HepG2 (cell line): ENCODE results near the gene RAMAC. TPM values are rescaled to one million over a fixed set of nuclear protein-coding genes. Genes with fewer than 3 reads are reported as not detected.

Experiments used
- ATAC-seq: fragments of 200-7000 bp; cut with Tn5 transposase; 3 replicates; pipeline ENCODE4 v1.9.1; 2020; ENCODE audit warnings: mild to moderate bottlenecking, moderate library complexity
- BruUV-seq: library from RNA; stranded (reverse); fragments of 400-500 nt; replicated peaks from 2 replicates; lab custom pipeline; 2021; lab: Mats Ljungman, UMichigan
- CTCF ChIA-PET: fragments of 300-600 bp; formaldehyde crosslinking; extraction: SDS; loops from one replicate; lab custom pipeline; 2021; ENCODE audit warnings: low total read pairs, inconsistent platforms, low intra/inter-chr PET ratio; lab: Yijun Ruan, JAX
- POLR2A ChIA-PET: fragments of 350-600 bp; sonication (Branson Sonifier 250); formaldehyde crosslinking; loops from one replicate; lab custom pipeline; 2020; ENCODE audit warnings: antibody characterized with exemption, inconsistent platforms; lab: Yijun Ruan, JAX
- DNase-seq: peaks from one replicate; pipeline ENCODE4 v3.0.0-alpha.2; 2015; ENCODE audit warnings: low spot score
- FAIRE-seq: peaks from 3 replicates; lab custom pipeline; 2011; peaks lifted over from hg19 to GRCh38; lab: Jason Lieb, UNC
- H2AFZ ChIP-seq: one replicate; pipeline ENCODE4 v1.6.1; 2011; ENCODE audit warnings: low read length, inconsistent platforms
- H3K27ac ChIP-seq: fragments of 300-600 bp; 3 replicates; pipeline ENCODE4 v1.8.0; 2011; ENCODE audit warnings: mixed run types, mild to moderate bottlenecking, mixed read lengths, low read length, inconsistent platforms; ENCODE audit not compliant: insufficient read depth; ENCODE audit errors: extremely low read length
- H3K27me3 ChIP-seq, 2 experiments: fragments of 200-600 bp in 1 of 2; 2 replicates in 1 of 2; 3 replicates in 1 of 2; pipeline versions ENCODE4 v1.6.0 to v1.8.0; 2011; ENCODE audit warnings: low read length in 2 of 2, mild to moderate bottlenecking in 2 of 2, moderate library complexity in 2 of 2, inconsistent platforms in 1 of 2; ENCODE audit not compliant: insufficient read depth in 2 of 2, control insufficient read depth in 1 of 2
- H3K36me3 ChIP-seq, 2 experiments: fragments of 200-600 bp in 1 of 2; replicated peaks in 1 of 2; 2 replicates in 1 of 2; 3 replicates in 1 of 2; pipeline versions ENCODE4 v1.5.1 to v1.8.0; 2011; ENCODE audit warnings: low read length in 2 of 2, inconsistent platforms in 1 of 2; ENCODE audit not compliant: insufficient read depth in 2 of 2, control insufficient read depth in 1 of 2
- H3K4me1 ChIP-seq: 2 replicates; pipeline ENCODE4 v1.5.1; 2012; ENCODE audit warnings: low read length, inconsistent platforms; ENCODE audit not compliant: insufficient read depth
- H3K4me2 ChIP-seq: 2 replicates; pipeline ENCODE4 v1.6.0; 2011; ENCODE audit warnings: low read depth, low read length, inconsistent platforms
- H3K4me3 ChIP-seq, 3 experiments: fragments of 200-600 bp in 1 of 3; sonication (generic), shearing (Covaris generic) in 1 of 3; replicated peaks in 1 of 3; 2 replicates each; pipeline ENCODE4 v1.5.1; 2011 to 2016; ENCODE audit warnings: low read length in 3 of 3, inconsistent platforms in 2 of 3, low read depth in 2 of 3, mild to moderate bottlenecking in 2 of 3, control low read depth in 1 of 3, mixed read lengths in 1 of 3; ENCODE audit not compliant: insufficient read depth in 1 of 3
- H3K79me2 ChIP-seq: one replicate; pipeline ENCODE4 v1.6.1; 2011; ENCODE audit warnings: low read length, inconsistent platforms; ENCODE audit not compliant: insufficient read depth
- H3K9ac ChIP-seq: 2 replicates; pipeline ENCODE4 v1.6.0; 2011; ENCODE audit warnings: mild to moderate bottlenecking, low read depth, low read length, inconsistent platforms; ENCODE audit not compliant: insufficient read depth
- H3K9me3 ChIP-seq: 2 replicates; pipeline ENCODE4 v1.5.1; 2012; ENCODE audit warnings: mild to moderate bottlenecking, low read length
- H4K20me1 ChIP-seq: 2 replicates; pipeline ENCODE4 v1.6.0; 2011; ENCODE audit warnings: inconsistent platforms, mild to moderate bottlenecking, low read length, moderate library complexity; ENCODE audit not compliant: insufficient read depth
- CENPT ChIP-seq: sonication (generic); formaldehyde crosslinking; IDR thresholded peaks from 2 replicates; pipeline ENCODE4 v1.8.0; 2022; ENCODE audit warnings: low read depth, mild to moderate bottlenecking, moderate library complexity, missing genetic modification reagents
- CREB1 ChIP-seq, 2 experiments: fragments of 450-650 bp in 1 of 2; IDR thresholded peaks; 2 replicates each; pipeline ENCODE4 v1.6.1; 2016 to 2017; ENCODE audit warnings: control low read depth in 1 of 2, mild to moderate bottlenecking in 1 of 2, missing compliant biosample characterization in 1 of 2, missing genetic modification characterization in 1 of 2
- TRIM24 ChIP-seq: sonication (generic); formaldehyde crosslinking; IDR thresholded peaks from 2 replicates; pipeline ENCODE4 v1.8.0; 2022; ENCODE audit warnings: mild to moderate bottlenecking, missing genetic modification reagents
- ZFP36L2 ChIP-seq: sonication (generic); formaldehyde crosslinking; IDR thresholded peaks from 2 replicates; pipeline ENCODE4 v1.4.0; 2020; ENCODE audit warnings: missing genetic modification reagents
- ZNF549 ChIP-seq: sonication (generic); formaldehyde crosslinking; IDR thresholded peaks from 2 replicates; pipeline ENCODE4 v1.5.0; 2020; ENCODE audit warnings: missing genetic modification reagents
- WGBS: methylation state at CpG from one replicate; pipeline ENCODE4 v1.1.6; 2017; ENCODE audit warnings: low lambda C conversion rate; 5-methylcytosine and 5-hydroxymethylcytosine counted together
- in situ Hi-C: cut with HindIII; loops from 2 replicates; pipeline ENCODE4 v1.10.0; 2017; ENCODE audit warnings: low pct_unique_long_range_greater_than_20kb; ENCODE audit not compliant: extremely low pct_ligation_motif_present
- intact Hi-C: fragments of 100-400 bp; cut with micrococcal nuclease; formaldehyde crosslinking; loops from one replicate; pipeline ENCODE4 v1.10.0; 2022; ENCODE audit not compliant: unreplicated experiment
- polyA plus RNA-seq, 8 experiments: library from polyadenylated mRNA; depleted of rRNA in 3 of 8; stranded (reverse) in 7 of 8; unstranded in 1 of 8; fragments of >200 nt; fragmentation: Illumina TruSeq in 4 of 8; extraction: Trizol in 4 of 8; gene quantifications; 2 replicates each; pipeline versions ENCODE4 v1.2.1 to v1.2.3, GENCODE V29; 2011 to 2016; ENCODE audit warnings: low read depth in 4 of 8, missing spikeins in 1 of 8, mixed read lengths in 1 of 8; ENCODE audit not compliant: insufficient read depth in 1 of 8
- total RNA-seq, 5 experiments: library from RNA; depleted of rRNA; stranded (reverse); fragments of >200 nt; fragmentation: Illumina TruSeq; extraction: Trizol; gene quantifications; 2 replicates each; pipeline ENCODE4 v1.2.3, GENCODE V29; 2016; ENCODE audit warnings: low read depth in 1 of 5
- TF ChIP-seq, protein P1 (sequence below): IDR thresholded peaks from 2 replicates; pipeline ENCODE4 v1.6.1; 2016; ENCODE audit warnings: missing compliant biosample characterization, missing genetic modification reagents, borderline replicate concordance
- TF ChIP-seq, protein P2 (sequence below): sonication (generic); formaldehyde crosslinking; IDR thresholded peaks from 2 replicates; pipeline ENCODE4 v1.4.0; 2020; ENCODE audit warnings: missing genetic modification reagents, low read depth, mild to moderate bottlenecking, borderline replicate concordance
- TF ChIP-seq, protein P3 (sequence below), 2 experiments: fragments of 450-650 bp in 1 of 2; sonication (generic) in 1 of 2; formaldehyde crosslinking in 1 of 2; IDR thresholded peaks; 2 replicates each; pipeline versions ENCODE4 v1.6.1 to v1.8.0; 2016 to 2022; ENCODE audit warnings: antibody characterized with exemption in 1 of 2, mild to moderate bottlenecking in 1 of 2, missing genetic modification reagents in 1 of 2
- TF ChIP-seq, protein P4 (sequence below): sonication (generic); formaldehyde crosslinking; IDR thresholded peaks from 2 replicates; pipeline ENCODE4 v1.5.1; 2020; ENCODE audit warnings: mild to moderate bottlenecking, moderate library complexity, missing genetic modification reagents
- TF ChIP-seq, protein P5 (sequence below): sonication (generic); formaldehyde crosslinking; IDR thresholded peaks from 2 replicates; pipeline ENCODE4 v1.5.1; 2020; ENCODE audit warnings: missing genetic modification reagents, mild to moderate bottlenecking, borderline replicate concordance

The RAMAC gene
- total and polyA plus RNA-seq, 2 of the 13 experiments (the other 11 are each of a cell fraction or from before 2014, with no cell fraction given) = 22.2 to 45.9 TPM

DNA sequence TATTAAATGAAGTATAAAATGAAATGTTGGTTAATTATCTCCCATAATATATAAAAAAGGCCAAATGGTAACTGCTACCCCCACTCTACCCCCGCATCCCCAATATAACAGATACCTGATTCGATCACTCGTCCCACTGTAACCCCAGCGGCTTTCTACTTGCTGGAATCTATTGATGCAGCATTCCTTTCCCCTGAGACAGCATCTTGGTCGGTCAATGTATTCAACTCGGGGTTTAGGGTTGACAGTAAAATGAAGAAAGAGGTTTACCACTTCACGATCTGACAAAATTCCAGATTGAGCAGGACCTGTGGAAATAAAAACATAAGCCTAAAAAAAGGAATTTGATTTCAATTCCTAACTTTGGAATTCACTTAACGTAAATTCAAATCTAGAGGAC lies 44.0 kb downstream of the RAMAC start:
- no peak for DNase-seq
- peaks cover 22% of the 10 kb centered on the region for H3K79me2 ChIP-seq
- POLR2A ChIA-PET = no interaction called here
- TF ChIP-seq, protein P1, sequence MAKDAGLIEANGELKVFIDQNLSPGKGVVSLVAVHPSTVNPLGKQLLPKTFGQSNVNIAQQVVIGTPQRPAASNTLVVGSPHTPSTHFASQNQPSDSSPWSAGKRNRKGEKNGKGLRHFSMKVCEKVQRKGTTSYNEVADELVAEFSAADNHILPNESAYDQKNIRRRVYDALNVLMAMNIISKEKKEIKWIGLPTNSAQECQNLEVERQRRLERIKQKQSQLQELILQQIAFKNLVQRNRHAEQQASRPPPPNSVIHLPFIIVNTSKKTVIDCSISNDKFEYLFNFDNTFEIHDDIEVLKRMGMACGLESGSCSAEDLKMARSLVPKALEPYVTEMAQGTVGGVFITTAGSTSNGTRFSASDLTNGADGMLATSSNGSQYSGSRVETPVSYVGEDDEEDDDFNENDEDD (CRISPR knock-in tag) = no peak
- TF ChIP-seq, protein P2, sequence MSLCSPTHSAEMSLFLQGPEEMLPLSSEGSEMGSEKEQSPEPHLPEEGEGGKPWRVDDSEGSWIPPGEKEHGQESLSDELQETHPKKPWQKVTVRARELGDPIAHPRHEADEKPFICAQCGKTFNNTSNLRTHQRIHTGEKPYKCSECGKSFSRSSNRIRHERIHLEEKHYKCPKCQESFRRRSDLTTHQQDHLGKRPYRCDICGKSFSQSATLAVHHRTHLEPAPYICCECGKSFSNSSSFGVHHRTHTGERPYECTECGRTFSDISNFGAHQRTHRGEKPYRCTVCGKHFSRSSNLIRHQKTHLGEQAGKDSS (CRISPR knock-in tag) = no peak
- no peak for TF ChIP-seq TRIM24 (CRISPR knock-in tag)
- TF ChIP-seq ZFP36L2 = no peak
- TF ChIP-seq CREB1 (IDR thresholded peaks at IDR 0.05) = no peak
- no peak for TF ChIP-seq CREB1 (CRISPR knock-in tag; IDR thresholded peaks at IDR 0.05)
- TF ChIP-seq, protein P3, sequence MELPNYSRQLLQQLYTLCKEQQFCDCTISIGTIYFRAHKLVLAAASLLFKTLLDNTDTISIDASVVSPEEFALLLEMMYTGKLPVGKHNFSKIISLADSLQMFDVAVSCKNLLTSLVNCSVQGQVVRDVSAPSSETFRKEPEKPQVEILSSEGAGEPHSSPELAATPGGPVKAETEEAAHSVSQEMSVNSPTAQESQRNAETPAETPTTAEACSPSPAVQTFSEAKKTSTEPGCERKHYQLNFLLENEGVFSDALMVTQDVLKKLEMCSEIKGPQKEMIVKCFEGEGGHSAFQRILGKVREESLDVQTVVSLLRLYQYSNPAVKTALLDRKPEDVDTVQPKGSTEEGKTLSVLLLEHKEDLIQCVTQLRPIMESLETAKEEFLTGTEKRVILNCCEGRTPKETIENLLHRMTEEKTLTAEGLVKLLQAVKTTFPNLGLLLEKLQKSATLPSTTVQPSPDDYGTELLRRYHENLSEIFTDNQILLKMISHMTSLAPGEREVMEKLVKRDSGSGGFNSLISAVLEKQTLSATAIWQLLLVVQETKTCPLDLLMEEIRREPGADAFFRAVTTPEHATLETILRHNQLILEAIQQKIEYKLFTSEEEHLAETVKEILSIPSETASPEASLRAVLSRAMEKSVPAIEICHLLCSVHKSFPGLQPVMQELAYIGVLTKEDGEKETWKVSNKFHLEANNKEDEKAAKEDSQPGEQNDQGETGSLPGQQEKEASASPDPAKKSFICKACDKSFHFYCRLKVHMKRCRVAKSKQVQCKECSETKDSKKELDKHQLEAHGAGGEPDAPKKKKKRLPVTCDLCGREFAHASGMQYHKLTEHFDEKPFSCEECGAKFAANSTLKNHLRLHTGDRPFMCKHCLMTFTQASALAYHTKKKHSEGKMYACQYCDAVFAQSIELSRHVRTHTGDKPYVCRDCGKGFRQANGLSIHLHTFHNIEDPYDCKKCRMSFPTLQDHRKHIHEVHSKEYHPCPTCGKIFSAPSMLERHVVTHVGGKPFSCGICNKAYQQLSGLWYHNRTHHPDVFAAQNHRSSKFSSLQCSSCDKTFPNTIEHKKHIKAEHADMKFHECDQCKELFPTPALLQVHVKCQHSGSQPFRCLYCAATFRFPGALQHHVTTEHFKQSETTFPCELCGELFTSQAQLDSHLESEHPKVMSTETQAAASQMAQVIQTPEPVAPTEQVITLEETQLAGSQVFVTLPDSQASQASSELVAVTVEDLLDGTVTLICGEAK (IDR thresholded peaks at IDR 0.05) = no peak
- TF ChIP-seq, protein P3 (CRISPR knock-in tag; IDR thresholded peaks at IDR 0.05) = no peak
- TF ChIP-seq ZNF549 (CRISPR knock-in tag) = no peak
- no peak for TF ChIP-seq CENPT (CRISPR knock-in tag)
- TF ChIP-seq, protein P4, sequence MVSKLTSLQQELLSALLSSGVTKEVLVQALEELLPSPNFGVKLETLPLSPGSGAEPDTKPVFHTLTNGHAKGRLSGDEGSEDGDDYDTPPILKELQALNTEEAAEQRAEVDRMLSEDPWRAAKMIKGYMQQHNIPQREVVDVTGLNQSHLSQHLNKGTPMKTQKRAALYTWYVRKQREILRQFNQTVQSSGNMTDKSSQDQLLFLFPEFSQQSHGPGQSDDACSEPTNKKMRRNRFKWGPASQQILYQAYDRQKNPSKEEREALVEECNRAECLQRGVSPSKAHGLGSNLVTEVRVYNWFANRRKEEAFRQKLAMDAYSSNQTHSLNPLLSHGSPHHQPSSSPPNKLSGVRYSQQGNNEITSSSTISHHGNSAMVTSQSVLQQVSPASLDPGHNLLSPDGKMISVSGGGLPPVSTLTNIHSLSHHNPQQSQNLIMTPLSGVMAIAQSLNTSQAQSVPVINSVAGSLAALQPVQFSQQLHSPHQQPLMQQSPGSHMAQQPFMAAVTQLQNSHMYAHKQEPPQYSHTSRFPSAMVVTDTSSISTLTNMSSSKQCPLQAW = no peak
- TF ChIP-seq, protein P5, sequence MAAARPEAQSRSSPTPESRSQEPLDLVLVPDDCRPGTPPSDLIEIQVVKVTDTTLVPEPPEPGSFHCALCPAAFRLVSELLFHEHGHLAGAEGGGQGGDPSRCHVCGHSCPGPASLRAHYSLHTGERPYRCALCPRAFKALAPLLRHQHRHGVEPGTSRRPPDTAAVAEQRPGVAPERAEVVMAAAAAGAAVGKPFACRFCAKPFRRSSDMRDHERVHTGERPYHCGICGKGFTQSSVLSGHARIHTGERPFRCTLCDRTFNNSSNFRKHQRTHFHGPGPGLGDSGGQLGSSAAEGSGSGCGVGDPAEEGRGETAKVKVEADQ = no peak

More for the DNA sequence above, 44.0 kb downstream of the RAMAC start:
- no TSS peak for BruUV-seq
- intact Hi-C loops = no loop called here
- in situ Hi-C loops = no loop called here
- H3K4me2 ChIP-seq = no peak overlapping the region
- H3K4me1 ChIP-seq = no peaks in the 10 kb centered on the region
- no peak for FAIRE-seq
- peaks cover 7 to 36% of the 10 kb centered on the region in 2 experiments for H3K36me3 ChIP-seq
- H3K9ac ChIP-seq = no peak overlapping the region
- H3K27me3 ChIP-seq = no peaks in the 10 kb centered on the region
- H2AFZ ChIP-seq = no peak overlapping the region
- 98% methylated on average over 8 of the region's 8 CpGs for WGBS
- no peaks in the 10 kb centered on the region for H3K9me3 ChIP-seq
- H3K4me3 ChIP-seq = no peak overlapping the region
- ATAC-seq = no peak
- CTCF ChIA-PET = no interaction called here
- H3K27ac ChIP-seq = no peak overlapping the region
- H4K20me1 ChIP-seq = no peaks in the 10 kb centered on the region
